ENCODE data around the gene PLA2G10.
"Not testable (repeated sequence)": the region's sequence is repeated elsewhere in the genome, so short reads cannot be mapped to it uniquely, and the experiment has no call there.

PLA2G10 gene

GRCh38 chr16:14658063-14658462 lies 36.0 kb downstream of the PLA2G10 start:
- H3K27ac ChIP-seq (ENCODE audit: low read depth, low read length, severe bottlenecking), result no peak overlapping the region
- WGBS, 2 experiments (ENCODE audit: insufficient coverage in 2 of 2), result 69 to 80% methylated on average over 1 to 2 of the region's 2 CpGs
- no peak overlapping the region for H3K4me3 ChIP-seq (ENCODE audit: extremely low read depth, insufficient read depth, low read length, poor library complexity, severe bottlenecking)
- H3K9me3 ChIP-seq (ENCODE audit: control insufficient read depth, low read length), result no peaks in the 10 kb centered on the region
- H3K4me1 ChIP-seq (ENCODE audit: control insufficient read depth, insufficient read depth, low read length, poor library complexity, severe bottlenecking), result no peaks in the 10 kb centered on the region
- H3K36me3 ChIP-seq (ENCODE audit: control insufficient read depth, insufficient read depth, low read length), result peaks cover 82% of the 10 kb centered on the region

- Histone ChIP-seq H3K4me1 (ENCODE audit: control insufficient read depth, insufficient read depth, low read length, poor library complexity, severe bottlenecking) (no peaks in the 10 kb centered on the region), H3K27ac (ENCODE audit: low read depth, low read length, severe bottlenecking) (no peak overlapping the region), H3K9me3 (ENCODE audit: control insufficient read depth, low read length) (no peaks in the 10 kb centered on the region), H3K36me3 (ENCODE audit: control insufficient read depth, insufficient read depth, low read length) (peaks cover 85% of the 10 kb centered on the region), H3K4me3 (ENCODE audit: extremely low read depth, insufficient read depth, low read length, poor library complexity, severe bottlenecking) (no peak overlapping the region)
- 100% methylated on average over 1 of the region's 2 CpGs; no CpG with 5 or more reads in 1 of the 2 experiments for WGBS, 2 experiments (ENCODE audit: insufficient coverage in 2 of 2)
Observed at GRCh38 chr16:14652726-14653125, 41.4 kb downstream of the PLA2G10 start.

GRCh38 chr16:14650629-14651028 lies 43.5 kb downstream of the PLA2G10 start:
- no peak overlapping the region for H3K4me3 ChIP-seq (ENCODE audit: extremely low read depth, insufficient read depth, low read length, poor library complexity, severe bottlenecking)
- no peak overlapping the region for H3K27ac ChIP-seq (ENCODE audit: low read depth, low read length, severe bottlenecking)
- H3K36me3 ChIP-seq (ENCODE audit: control insufficient read depth, insufficient read depth, low read length), result peaks cover 86% of the 10 kb centered on the region
- no peaks in the 10 kb centered on the region for H3K9me3 ChIP-seq (ENCODE audit: control insufficient read depth, low read length)
- WGBS, 2 experiments (ENCODE audit: insufficient coverage in 2 of 2), result 85 to 100% methylated on average over 1 to 5 of the region's 6 CpGs
- H3K4me1 ChIP-seq (ENCODE audit: control insufficient read depth, insufficient read depth, low read length, poor library complexity, severe bottlenecking), result no peaks in the 10 kb centered on the region

GRCh38 chr16:14649816-14650215 lies 44.3 kb downstream of the PLA2G10 start:
- H3K4me1 ChIP-seq (ENCODE audit: control insufficient read depth, insufficient read depth, low read length, poor library complexity, severe bottlenecking), result no peaks in the 10 kb centered on the region
- 96 to 97% methylated on average over 7 to 10 of the region's 10 CpGs for WGBS, 2 experiments (ENCODE audit: insufficient coverage in 2 of 2)
- no peak overlapping the region for H3K27ac ChIP-seq (ENCODE audit: low read depth, low read length, severe bottlenecking)
- no peaks in the 10 kb centered on the region for H3K9me3 ChIP-seq (ENCODE audit: control insufficient read depth, low read length)
- no peak overlapping the region for H3K4me3 ChIP-seq (ENCODE audit: extremely low read depth, insufficient read depth, low read length, poor library complexity, severe bottlenecking)
- peaks cover 86% of the 10 kb centered on the region for H3K36me3 ChIP-seq (ENCODE audit: control insufficient read depth, insufficient read depth, low read length)

- H3K36me3 ChIP-seq (ENCODE audit: control insufficient read depth, insufficient read depth, low read length), result peaks cover 92% of the 10 kb centered on the region
- WGBS, 2 experiments (ENCODE audit: insufficient coverage in 2 of 2), result 96 to 100% methylated on average over 3 to 7 of the region's 7 CpGs
- no peaks in the 10 kb centered on the region for H3K9me3 ChIP-seq (ENCODE audit: control insufficient read depth, low read length)
- H3K4me1 ChIP-seq (ENCODE audit: control insufficient read depth, insufficient read depth, low read length, poor library complexity, severe bottlenecking), result no peaks in the 10 kb centered on the region
- no peak overlapping the region for H3K4me3 ChIP-seq (ENCODE audit: extremely low read depth, insufficient read depth, low read length, poor library complexity, severe bottlenecking)
- no peak overlapping the region for H3K27ac ChIP-seq (ENCODE audit: low read depth, low read length, severe bottlenecking)
Observed at GRCh38 chr16:14641926-14642325, 52.2 kb downstream of the PLA2G10 start.

- 90 to 97% methylated on average over 2 to 5 of the region's 8 CpGs for WGBS, 2 experiments (ENCODE audit: insufficient coverage in 2 of 2)
- no peak overlapping the region for H3K27ac ChIP-seq (ENCODE audit: low read depth, low read length, severe bottlenecking)
- H3K4me1 ChIP-seq (ENCODE audit: control insufficient read depth, insufficient read depth, low read length, poor library complexity, severe bottlenecking), result no peaks in the 10 kb centered on the region
- peaks cover 89% of the 10 kb centered on the region for H3K36me3 ChIP-seq (ENCODE audit: control insufficient read depth, insufficient read depth, low read length)
- H3K4me3 ChIP-seq (ENCODE audit: extremely low read depth, insufficient read depth, low read length, poor library complexity, severe bottlenecking), result no peak overlapping the region
- no peaks in the 10 kb centered on the region for H3K9me3 ChIP-seq (ENCODE audit: control insufficient read depth, low read length)
Observed at GRCh38 chr16:14641206-14641605, 52.9 kb downstream of the PLA2G10 start.

GRCh38 chr16:14640538-14640937 lies 53.6 kb downstream of the PLA2G10 start:
- WGBS, 2 experiments (ENCODE audit: insufficient coverage in 2 of 2), result 92 to 100% methylated on average over 5 to 6 of the region's 10 CpGs
- H3K9me3 ChIP-seq (ENCODE audit: control insufficient read depth, low read length), result no peaks in the 10 kb centered on the region
- H3K4me1 ChIP-seq (ENCODE audit: control insufficient read depth, insufficient read depth, low read length, poor library complexity, severe bottlenecking), result peaks cover under 1% of the 10 kb centered on the region

GRCh38 chr16:14636951-14637240 lies 57.2 kb downstream of the PLA2G10 start:
- peaks cover 60% of the 10 kb centered on the region for H3K36me3 ChIP-seq (ENCODE audit: control insufficient read depth, insufficient read depth, low read length)
- WGBS, 2 experiments (ENCODE audit: insufficient coverage in 2 of 2), result no CpG with 5 or more reads among the region's 1 CpG

More at GRCh38 chr16:14640538-14640937, 53.6 kb downstream of the PLA2G10 start:
- Histone ChIP-seq H3K27ac (ENCODE audit: low read depth, low read length, severe bottlenecking) (no peak overlapping the region), H3K36me3 (ENCODE audit: control insufficient read depth, insufficient read depth, low read length) (peaks cover 82% of the 10 kb centered on the region), H3K4me3 (ENCODE audit: extremely low read depth, insufficient read depth, low read length, poor library complexity, severe bottlenecking) (no peak overlapping the region)

GRCh38 chr16:14636179-14636950 lies 57.7 kb downstream of the PLA2G10 start:
- Histone ChIP-seq H3K4me1 (ENCODE audit: control insufficient read depth, insufficient read depth, low read length, poor library complexity, severe bottlenecking) (peaks cover 18% of the 10 kb centered on the region), H3K27ac (ENCODE audit: low read depth, low read length, severe bottlenecking) (peak overlapping the region; percentile 49), H3K36me3 (ENCODE audit: control insufficient read depth, insufficient read depth, low read length) (peaks cover 55% of the 10 kb centered on the region)
- WGBS, 2 experiments (ENCODE audit: insufficient coverage in 2 of 2), result 50 to 54% methylated on average over 4 to 5 of the region's 17 CpGs
- H3K4me3 ChIP-seq (ENCODE audit: extremely low read depth, insufficient read depth, low read length, poor library complexity, severe bottlenecking); H3K9me3 ChIP-seq (ENCODE audit: control insufficient read depth, low read length): not testable (repeated sequence)

More at GRCh38 chr16:14636951-14637240, 57.2 kb downstream of the PLA2G10 start:
- peaks cover 17% of the 10 kb centered on the region for H3K4me1 ChIP-seq (ENCODE audit: control insufficient read depth, insufficient read depth, low read length, poor library complexity, severe bottlenecking)
- not testable (repeated sequence) for H3K4me3 ChIP-seq (ENCODE audit: extremely low read depth, insufficient read depth, low read length, poor library complexity, severe bottlenecking); H3K27ac ChIP-seq (ENCODE audit: low read depth, low read length, severe bottlenecking); H3K9me3 ChIP-seq (ENCODE audit: control insufficient read depth, low read length)

- no peak overlapping the region for H3K4me3 ChIP-seq (ENCODE audit: extremely low read depth, insufficient read depth, low read length, poor library complexity, severe bottlenecking)
- WGBS, 2 experiments (ENCODE audit: insufficient coverage in 2 of 2), result 71 to 76% methylated on average over 8 to 9 of the region's 12 CpGs
- peaks cover 18% of the 10 kb centered on the region for H3K4me1 ChIP-seq (ENCODE audit: control insufficient read depth, insufficient read depth, low read length, poor library complexity, severe bottlenecking)
- peaks cover 47% of the 10 kb centered on the region for H3K36me3 ChIP-seq (ENCODE audit: control insufficient read depth, insufficient read depth, low read length)
- no peaks in the 10 kb centered on the region for H3K9me3 ChIP-seq (ENCODE audit: control insufficient read depth, low read length)
- peak overlapping the region; percentile 49 for H3K27ac ChIP-seq (ENCODE audit: low read depth, low read length, severe bottlenecking)
Observed at GRCh38 chr16:14635395-14636165, 58.5 kb downstream of the PLA2G10 start.

GRCh38 chr16:14634389-14634725 lies 59.8 kb downstream of the PLA2G10 start:
- 81 to 83% methylated on average over 3 of the region's 7 CpGs for WGBS, 2 experiments (ENCODE audit: insufficient coverage in 2 of 2)
- no peaks in the 10 kb centered on the region for H3K9me3 ChIP-seq (ENCODE audit: control insufficient read depth, low read length)
- H3K4me3 ChIP-seq (ENCODE audit: extremely low read depth, insufficient read depth, low read length, poor library complexity, severe bottlenecking), result peak overlapping the region; percentile 97
- H3K4me1 ChIP-seq (ENCODE audit: control insufficient read depth, insufficient read depth, low read length, poor library complexity, severe bottlenecking), result peaks cover 18% of the 10 kb centered on the region
- peaks cover 35% of the 10 kb centered on the region for H3K36me3 ChIP-seq (ENCODE audit: control insufficient read depth, insufficient read depth, low read length)
- H3K27ac ChIP-seq (ENCODE audit: low read depth, low read length, severe bottlenecking), result no peak overlapping the region

Data from mesodermal cell (in vitro differentiated cells).